Non-pigmented ciliary epithelial cell (primary cell): ENCODE data around the gene SYT14.
"Not testable (repeated sequence)": the region's sequence is repeated elsewhere in the genome, so short reads cannot be mapped to it uniquely, and the experiment has no call there.

ENCODE experiments used
- DNase-seq: peaks from one replicate; pipeline ENCODE4 v3.0.0-alpha.2; 2010; ENCODE audit warnings: low read depth

The SYT14 gene

GRCh38 chr1:209936125-209936524, 1.9 kb upstream of the SYT14 start:
- DNase-seq: no peak

- DNase-seq: no peak
Observed at GRCh38 chr1:209945377-209945776, 7.4 kb downstream of the SYT14 start.

- no peak for DNase-seq
Observed at GRCh38 chr1:209948155-209948554, 10.1 kb downstream of the SYT14 start.

- DNase-seq: no peak
Observed at GRCh38 chr1:209956116-209956515, 18.1 kb downstream of the SYT14 start.

GRCh38 chr1:209959623-209960022, 21.6 kb downstream of the SYT14 start:
- no peak for DNase-seq

GRCh38 chr1:209960926-209961325, 22.9 kb downstream of the SYT14 start:
- no peak for DNase-seq

GRCh38 chr1:209962388-209962787, 24.4 kb downstream of the SYT14 start:
- no peak for DNase-seq

GRCh38 chr1:209962856-209963255, 24.8 kb downstream of the SYT14 start:
- no peak for DNase-seq

- DNase-seq: no peak
Observed at GRCh38 chr1:209965996-209966395, 28.0 kb downstream of the SYT14 start.

- DNase-seq: not testable (repeated sequence)
Observed at GRCh38 chr1:209978721-209979120, 40.7 kb downstream of the SYT14 start.

GRCh38 chr1:209983953-209984352, 45.9 kb downstream of the SYT14 start:
- DNase-seq: no peak

- no peak for DNase-seq
Observed at GRCh38 chr1:209985002-209985401, 47.0 kb downstream of the SYT14 start.

GRCh38 chr1:209988706-209989105, 50.7 kb downstream of the SYT14 start:
- no peak for DNase-seq

GRCh38 chr1:209989525-209989924, 51.5 kb downstream of the SYT14 start:
- DNase-seq: no peak

- DNase-seq: no peak
Observed at GRCh38 chr1:209993061-209993830, 55.2 kb downstream of the SYT14 start.

- no peak for DNase-seq
Observed at GRCh38 chr1:209996348-209996747, 58.3 kb downstream of the SYT14 start.

- DNase-seq: no peak
Observed at GRCh38 chr1:209999005-209999404, 61.0 kb downstream of the SYT14 start.

GRCh38 chr1:210001751-210002150, 63.7 kb downstream of the SYT14 start:
- DNase-seq: no peak

- DNase-seq: no peak
Observed at GRCh38 chr1:210003501-210003900, 65.5 kb downstream of the SYT14 start.

- DNase-seq: no peak
Observed at GRCh38 chr1:210010161-210010560, 72.1 kb downstream of the SYT14 start.

GRCh38 chr1:210021145-210021860, 83.3 kb downstream of the SYT14 start:
- DNase-seq: no peak

- DNase-seq: no peak
Observed at GRCh38 chr1:210022044-210022443, 84.0 kb downstream of the SYT14 start.

GRCh38 chr1:210024282-210024681, 86.3 kb downstream of the SYT14 start:
- no peak for DNase-seq

- no peak for DNase-seq
Observed at GRCh38 chr1:210024996-210025395, 87.0 kb downstream of the SYT14 start.
